PC-3 (cell line): Measurements from ENCODE around the gene FGF18. TPM values are rescaled to one million over a fixed set of nuclear protein-coding genes. Genes with fewer than 3 reads are reported as not detected.

Experiments used
- ATAC-seq: fragments of 200-7000 bp; cut with Tn5 transposase; 2 replicates; pipeline ENCODE4 v1.9.1; 2020; ENCODE audit warnings: mild to moderate bottlenecking, moderate library complexity
- BruUV-seq: library from RNA; stranded (reverse); fragments of 400-500 nt; replicated peaks from 2 replicates; lab custom pipeline; 2021; lab: Mats Ljungman, UMichigan
- CTCF ChIA-PET: fragments of 300-600 bp; sonication (Branson Sonifier 250); formaldehyde crosslinking; loops from one replicate; lab custom pipeline; 2022; ENCODE audit warnings: antibody characterized with exemption; lab: Charles Lee
- POLR2A ChIA-PET: fragments of 300-600 bp; sonication (Branson Sonifier 250); formaldehyde crosslinking; loops from one replicate; lab custom pipeline; 2022; ENCODE audit warnings: antibody characterized with exemption; ENCODE audit not compliant: unreplicated experiment; lab: Charles Lee
- DNase-seq: peaks from one replicate; pipeline ENCODE4 v3.0.0-alpha.2; 2015
- H2AFZ ChIP-seq: fragments of 300-600 bp; sonication (generic); 2 replicates; pipeline ENCODE4 v1.6.0; 2016; ENCODE audit warnings: antibody characterized with exemption, low read length
- H3F3A ChIP-seq: fragments of 300-600 bp; sonication (generic); one replicate; pipeline ENCODE4 v1.6.0; 2017; ENCODE audit warnings: antibody characterized with exemption, low read length, control low read depth, mild to moderate bottlenecking; ENCODE audit not compliant: unreplicated experiment
- H3K27ac ChIP-seq: fragments of 300-600 bp; sonication (generic); 2 replicates; pipeline ENCODE4 v1.5.1; 2016; ENCODE audit warnings: mild to moderate bottlenecking, low read length
- H3K27me3 ChIP-seq: fragments of 300-600 bp; sonication (generic); 2 replicates; pipeline ENCODE4 v1.6.1; 2016; ENCODE audit warnings: low read length, mixed read lengths
- H3K36me3 ChIP-seq: fragments of 300-600 bp; sonication (generic); 2 replicates; pipeline ENCODE4 v1.6.1; 2016; ENCODE audit warnings: low read depth, mixed run types, low read length, mixed read lengths
- H3K4me1 ChIP-seq: fragments of 300-600 bp; sonication (generic); 2 replicates; pipeline ENCODE4 v1.5.1; 2016; ENCODE audit warnings: low read length; ENCODE audit not compliant: insufficient read depth
- H3K4me2 ChIP-seq: fragments of 300-600 bp; sonication (generic); 2 replicates; pipeline ENCODE4 v1.6.0; 2016; ENCODE audit warnings: low read length
- H3K4me3 ChIP-seq: fragments of 300-600 bp; sonication (generic); 2 replicates; pipeline ENCODE4 v1.5.1; 2016; ENCODE audit warnings: mild to moderate bottlenecking, low read length, mixed read lengths
- H3K79me2 ChIP-seq: fragments of 300-600 bp; sonication (generic); 2 replicates; pipeline ENCODE4 v1.6.1; 2017; ENCODE audit warnings: low read length, mixed read lengths
- H3K9ac ChIP-seq: fragments of 300-600 bp; sonication (generic); 2 replicates; pipeline ENCODE4 v1.6.0; 2016; ENCODE audit warnings: mild to moderate bottlenecking, low read length
- H3K9me2 ChIP-seq: fragments of 300-600 bp; sonication (generic); replicated peaks from 2 replicates; pipeline ENCODE4 v1.6.1; 2016; ENCODE audit warnings: mixed run types, low read length, mixed read lengths
- H3K9me3 ChIP-seq: fragments of 300-600 bp; sonication (generic); 2 replicates; pipeline ENCODE4 v1.6.1; 2016; ENCODE audit warnings: low read length, mixed read lengths
- H4K20me1 ChIP-seq: fragments of 300-600 bp; sonication (generic); 2 replicates; pipeline ENCODE4 v1.6.1; 2016; ENCODE audit warnings: low read length, mixed read lengths
- CTCF ChIP-seq: fragments of 300-600 bp; sonication (generic); conservative IDR thresholded peaks from 2 replicates; pipeline ENCODE4 v1.5.1; 2017; ENCODE audit warnings: antibody characterized with exemption, low read depth, mild to moderate bottlenecking, low read length
- EZH2 ChIP-seq: fragments of 300-600 bp; sonication (generic); IDR thresholded peaks from one replicate; pipeline ENCODE4 v1.6.1; 2017; ENCODE audit warnings: antibody characterized with exemption, mild to moderate bottlenecking, low read length; ENCODE audit not compliant: unreplicated experiment
- EZH2phosphoT487 ChIP-seq: fragments of 300-600 bp; sonication (generic); IDR thresholded peaks from 2 replicates; pipeline ENCODE4 v1.6.1; 2018; ENCODE audit warnings: mild to moderate bottlenecking, antibody characterized with exemption, low read length, borderline replicate concordance
- intact Hi-C: fragments of 100-400 bp; cut with micrococcal nuclease; formaldehyde crosslinking; loops from 2 replicates; pipeline ENCODE4 v1.9.0; 2023
- total RNA-seq: library from RNA; depleted of rRNA; stranded (reverse); fragments of >200 nt; gene quantifications from 2 replicates; pipeline ENCODE4 v1.2.3, GENCODE V29; 2014

The FGF18 gene
- total RNA-seq, 1 experiment from 2014 or later: 0.26 TPM

- Histone ChIP-seq H3K4me2 (no peak overlapping the region), H3K36me3 (no peaks in the 10 kb centered on the region), H4K20me1 (no peaks in the 10 kb centered on the region), H3K9me3 (no peaks in the 10 kb centered on the region), H3F3A (no peaks in the 10 kb centered on the region), H3K4me3 (no peak overlapping the region), H3K9ac (no peak overlapping the region), H3K27me3 (no peaks in the 10 kb centered on the region), H3K27ac (no peak overlapping the region), H2AFZ (no peak overlapping the region), H3K4me1 (peaks cover 25% of the 10 kb centered on the region), H3K9me2 (no peaks in the 10 kb centered on the region), H3K79me2 (no peaks in the 10 kb centered on the region)
- DNase-seq: no peak
- ATAC-seq: no peak
- no peak for TF ChIP-seq EZH2
- intact Hi-C loops: no loop called here
- ChIA-PET CTCF (no interaction called here), POLR2A (no interaction called here)
- no TSS peak for BruUV-seq
Observed at GRCh38 chr5:171498166-171498565, 78.7 kb downstream of the FGF18 start.

- ATAC-seq (no peak), DNase-seq (no peak)
- Histone ChIP-seq H2AFZ (no peak overlapping the region), H3K9me3 (no peaks in the 10 kb centered on the region), H3K79me2 (no peaks in the 10 kb centered on the region), H3K27me3 (no peaks in the 10 kb centered on the region), H3F3A (no peaks in the 10 kb centered on the region), H4K20me1 (no peaks in the 10 kb centered on the region), H3K4me2 (no peak overlapping the region), H3K9ac (no peak overlapping the region), H3K4me3 (no peak overlapping the region), H3K9me2 (no peaks in the 10 kb centered on the region), H3K27ac (no peak overlapping the region), H3K36me3 (no peaks in the 10 kb centered on the region), H3K4me1 (peaks cover 13% of the 10 kb centered on the region)
- intact Hi-C loops: no loop called here
- POLR2A ChIA-PET: no interaction called here
- TF ChIP-seq EZH2 (no peak), CTCF (no peak), EZH2phosphoT487 (no peak)
- no TSS peak for BruUV-seq
- CTCF ChIA-PET: no interaction called here
Observed at GRCh38 chr5:171499611-171500010, 80.2 kb downstream of the FGF18 start.

GRCh38 chr5:171505473-171506043 lies 86.1 kb downstream of the FGF18 start:
- H3K27ac ChIP-seq: no peak overlapping the region
- H3K9me2 ChIP-seq: no peaks in the 10 kb centered on the region
- no peak for ATAC-seq
- ChIA-PET CTCF (no interaction called here), POLR2A (no interaction called here)
- no peaks in the 10 kb centered on the region for H3K79me2 ChIP-seq
- no peaks in the 10 kb centered on the region for H3K36me3 ChIP-seq
- no peak overlapping the region for H3K4me3 ChIP-seq
- intact Hi-C loops: no loop called here
- TF ChIP-seq EZH2phosphoT487 (no peak), CTCF (no peak), EZH2 (no peak)
- H2AFZ ChIP-seq: no peak overlapping the region
- BruUV-seq: no TSS peak
- H3F3A ChIP-seq: no peaks in the 10 kb centered on the region
- H3K4me1 ChIP-seq: 0 out of 2 replicates have a peak, but pooled peaks cover 5% of the 10 kb centered on the region
- H3K9me3 ChIP-seq: no peaks in the 10 kb centered on the region
- no peaks in the 10 kb centered on the region for H4K20me1 ChIP-seq
- H3K9ac ChIP-seq: no peak overlapping the region
- H3K4me2 ChIP-seq: no peak overlapping the region
- H3K27me3 ChIP-seq: peaks cover 6% of the 10 kb centered on the region; the same call in 1 of the 2 replicates
- DNase-seq: no peak
